Hematopoietic multipotent progenitor cell treated with erythropoietin and hydrocortisone succinate and interleukin-3 and kit ligand, for 17 days (in vitro differentiated cells): Measurements from ENCODE around the gene PLP2.
"Not testable (repeated sequence)": the region's sequence is repeated elsewhere in the genome, so short reads cannot be mapped to it uniquely, and the experiment has no call there.

Experiments used
- DNase-seq: peaks from one replicate; pipeline ENCODE4 v3.0.0-alpha.2; 2015; ENCODE audit warnings: low spot score

Gene PLP2

GRCh38 chrX:49163555-49164419 is 7.9 kb upstream of the PLP2 start:
- DNase-seq, result peak; percentile 93

GRCh38 chrX:49164589-49165360 is 6.9 kb upstream of the PLP2 start:
- no peak for DNase-seq

GRCh38 chrX:49165901-49166881 is 5.5 kb upstream of the PLP2 start:
- peak; percentile 87 for DNase-seq

GRCh38 chrX:49166914-49167739 is 4.6 kb upstream of the PLP2 start:
- DNase-seq, result peak; percentile 71

GRCh38 chrX:49167740-49168108 is 4.0 kb upstream of the PLP2 start:
- DNase-seq, result no peak

GRCh38 chrX:49172280-49172780 is 632 bp downstream of the PLP2 start:
- peak; percentile 90 for DNase-seq

- not testable (repeated sequence) for DNase-seq
Observed at GRCh38 chrX:49173544-49173943, 1.8 kb downstream of the PLP2 start.

- no peak for DNase-seq
Observed at GRCh38 chrX:49174723-49175122, 3.0 kb downstream of the PLP2 start.

- DNase-seq, result no peak
Observed at GRCh38 chrX:49175435-49176274, 4.0 kb downstream of the PLP2 start.

GRCh38 chrX:49176421-49177326 is 5.0 kb downstream of the PLP2 start:
- peak; percentile 78 for DNase-seq

- peak; percentile 90 for DNase-seq
Observed at GRCh38 chrX:49177338-49177833, 5.7 kb downstream of the PLP2 start.

- DNase-seq, result peak; percentile 30
Observed at GRCh38 chrX:49177873-49178480, 6.3 kb downstream of the PLP2 start.

GRCh38 chrX:49178537-49178936 is 6.8 kb downstream of the PLP2 start:
- DNase-seq, result peak; percentile 14

- no peak for DNase-seq
Observed at GRCh38 chrX:49179358-49179757, 7.7 kb downstream of the PLP2 start.

GRCh38 chrX:49183701-49184281 is 12.1 kb downstream of the PLP2 start:
- no peak for DNase-seq

GRCh38 chrX:49184294-49185281 is 12.9 kb downstream of the PLP2 start:
- peak; percentile 75 for DNase-seq
